Activated CD8-positive, alpha-beta memory T cell treated with anti-CD3 and anti-CD28 coated beads, Interleukin-2, amount 50 U/mL, for 24 hours (primary cell): ENCODE measurements around the gene KLHL35.

ENCODE experiments used
- DNase-seq: peaks from one replicate; pipeline ENCODE4 v3.0.0-alpha.2; 2020; ENCODE audit errors: extremely low read depth

The KLHL35 gene, protein sequence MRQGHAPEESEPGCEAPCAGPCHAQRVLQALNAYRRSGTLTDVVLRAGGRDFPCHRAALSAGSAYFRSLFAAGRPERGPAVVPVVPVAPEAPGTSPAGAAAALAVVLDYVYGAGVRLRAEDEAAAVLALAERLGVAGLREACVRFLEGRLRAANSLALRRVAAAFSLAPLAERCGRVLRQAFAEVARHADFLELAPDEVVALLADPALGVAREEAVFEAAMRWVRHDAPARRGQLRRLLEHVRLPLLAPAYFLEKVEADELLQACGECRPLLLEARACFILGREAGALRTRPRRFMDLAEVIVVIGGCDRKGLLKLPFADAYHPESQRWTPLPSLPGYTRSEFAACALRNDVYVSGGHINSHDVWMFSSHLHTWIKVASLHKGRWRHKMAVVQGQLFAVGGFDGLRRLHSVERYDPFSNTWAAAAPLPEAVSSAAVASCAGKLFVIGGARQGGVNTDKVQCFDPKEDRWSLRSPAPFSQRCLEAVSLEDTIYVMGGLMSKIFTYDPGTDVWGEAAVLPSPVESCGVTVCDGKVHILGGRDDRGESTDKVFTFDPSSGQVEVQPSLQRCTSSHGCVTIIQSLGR

DNA sequence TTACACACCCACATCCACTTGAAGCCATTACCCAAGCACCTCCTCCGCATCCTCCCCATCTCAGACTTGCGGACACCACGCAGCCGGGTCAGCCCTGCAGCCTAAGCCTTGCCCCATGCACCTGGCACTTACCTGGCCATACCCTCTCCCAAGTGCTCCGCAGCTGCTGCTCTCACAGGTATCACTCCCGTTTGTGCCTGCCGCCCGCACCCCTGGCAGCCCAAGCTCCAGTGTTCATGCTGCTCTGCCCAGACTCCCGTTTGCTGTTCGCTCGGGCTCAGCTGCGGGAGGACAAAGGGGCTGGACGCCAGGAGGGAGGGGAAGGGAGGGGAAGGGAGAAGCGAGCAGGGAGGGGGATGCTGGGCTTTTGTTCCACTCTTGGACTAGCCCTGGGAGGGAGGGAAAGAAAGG, at the start of gene KLHL35:
KLHL35 (minus strand) TSS at position 293 of the 411 bp plus-strand sequence. CDS start 2,574 bp downstream, outside the sequence.
- no peak for DNase-seq

DNA sequence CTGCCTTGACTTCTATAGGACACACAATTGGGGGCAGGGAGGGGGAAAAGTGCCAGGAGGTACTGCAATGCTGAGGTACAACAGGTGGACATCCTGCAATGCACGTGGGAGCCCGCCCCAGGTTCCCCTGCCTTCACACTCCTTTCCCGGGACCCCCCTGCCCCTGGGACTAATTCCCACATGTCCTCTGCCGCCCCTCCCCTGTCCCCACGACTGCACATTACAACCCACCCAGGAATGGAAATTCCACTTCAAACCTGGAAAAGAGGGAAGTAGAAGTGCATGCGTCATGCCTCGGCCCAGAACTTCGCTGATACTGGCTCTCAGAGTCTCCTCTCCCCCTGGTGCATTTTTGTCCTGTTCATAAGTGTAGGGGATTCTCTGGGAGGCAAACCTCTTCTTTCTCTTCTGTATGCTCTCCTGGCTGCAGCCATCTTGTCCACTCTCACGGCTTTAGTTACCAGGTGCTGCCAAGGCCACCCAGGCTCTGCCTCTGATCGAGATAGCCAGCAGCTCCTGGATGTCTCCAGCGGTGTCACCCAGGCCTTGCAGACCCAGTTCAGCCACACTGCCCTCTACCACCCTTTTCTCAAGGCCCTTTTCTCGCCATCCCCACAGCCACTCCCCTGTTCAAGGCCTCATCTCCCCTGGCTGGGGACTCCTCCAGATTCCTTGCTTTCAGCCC, 49.1 kb upstream of the KLHL35 start:
- DNase-seq = no peak

DNA sequence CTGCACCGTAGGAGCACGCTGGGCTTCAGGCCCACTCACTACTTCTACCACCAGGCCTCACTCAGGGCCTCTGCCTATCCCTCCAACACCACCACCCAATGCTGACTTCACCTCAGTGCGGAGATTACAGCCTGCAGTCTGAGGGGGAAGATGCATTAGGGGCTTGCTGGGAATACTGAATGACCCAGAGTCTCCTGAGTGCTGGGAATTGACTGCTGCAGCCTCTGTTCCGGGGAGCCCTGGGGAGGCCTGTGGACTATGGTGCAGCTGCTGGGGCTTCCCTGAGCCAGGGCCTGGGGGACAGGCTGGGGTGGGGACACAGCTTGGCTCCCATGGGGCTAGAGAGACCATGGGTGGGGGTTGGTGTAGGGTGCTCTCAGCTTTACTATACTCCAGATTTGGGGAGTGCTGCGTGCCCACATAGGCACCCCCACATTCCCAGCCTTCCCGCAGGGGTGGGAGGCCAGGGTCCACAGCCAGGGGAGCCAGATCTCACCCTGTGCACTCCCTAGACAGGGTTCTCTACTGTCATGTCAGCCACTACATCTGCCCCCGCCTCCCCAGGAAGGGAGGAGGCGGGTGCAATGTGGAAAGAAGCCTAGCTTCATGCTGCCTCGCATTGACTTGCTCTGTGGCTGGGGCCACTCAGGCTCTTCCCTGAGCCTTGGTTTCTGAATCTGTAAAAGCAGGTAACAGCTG, 48.4 kb upstream of the KLHL35 start:
- no peak for DNase-seq

DNA sequence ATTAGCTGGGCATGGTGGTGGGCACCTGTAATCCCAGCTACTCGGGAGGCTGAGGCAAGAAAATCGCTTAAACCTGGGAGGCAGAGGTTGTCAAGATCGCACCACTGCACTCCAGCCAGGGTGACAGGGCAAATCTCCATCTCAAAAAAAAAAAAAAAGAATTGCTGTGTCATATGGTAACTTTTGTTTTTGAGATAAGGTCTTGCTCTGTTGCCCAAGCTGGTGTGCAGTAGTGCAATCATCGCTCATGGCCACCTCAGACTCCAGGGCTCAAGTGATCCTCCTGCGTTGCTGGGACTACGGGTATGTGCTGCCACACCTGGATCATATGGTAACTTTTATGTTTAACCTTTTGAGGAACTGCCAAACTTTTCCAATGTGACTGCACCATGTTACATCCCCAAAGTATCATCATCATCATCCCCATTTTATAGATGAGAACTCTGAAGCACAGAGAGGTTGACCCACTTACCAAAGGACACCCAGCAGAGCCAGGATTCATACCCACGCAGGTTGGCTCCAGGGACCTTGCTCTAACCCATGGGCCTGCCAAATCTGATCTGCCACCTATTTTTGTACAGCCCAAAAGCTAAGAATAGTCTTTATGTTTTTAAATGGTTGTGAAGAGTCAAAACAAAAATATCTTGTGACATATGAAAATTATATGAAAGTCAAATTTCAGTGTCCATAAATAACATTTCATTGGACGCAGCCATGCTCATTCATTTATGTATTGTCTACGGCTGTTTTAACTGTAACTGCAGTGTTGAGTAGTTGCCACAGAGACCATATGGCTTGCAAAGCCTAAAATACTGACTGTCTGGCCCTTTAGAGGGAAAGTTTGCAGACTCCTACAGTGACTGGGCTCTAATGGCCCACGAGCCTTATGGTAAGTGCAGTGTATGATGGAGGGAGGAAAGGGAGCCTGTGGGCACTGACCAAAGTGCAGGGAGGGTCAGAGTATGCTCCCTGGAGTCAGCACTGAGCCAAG, 47.5 kb upstream of the KLHL35 start:
- DNase-seq = no peak

DNA sequence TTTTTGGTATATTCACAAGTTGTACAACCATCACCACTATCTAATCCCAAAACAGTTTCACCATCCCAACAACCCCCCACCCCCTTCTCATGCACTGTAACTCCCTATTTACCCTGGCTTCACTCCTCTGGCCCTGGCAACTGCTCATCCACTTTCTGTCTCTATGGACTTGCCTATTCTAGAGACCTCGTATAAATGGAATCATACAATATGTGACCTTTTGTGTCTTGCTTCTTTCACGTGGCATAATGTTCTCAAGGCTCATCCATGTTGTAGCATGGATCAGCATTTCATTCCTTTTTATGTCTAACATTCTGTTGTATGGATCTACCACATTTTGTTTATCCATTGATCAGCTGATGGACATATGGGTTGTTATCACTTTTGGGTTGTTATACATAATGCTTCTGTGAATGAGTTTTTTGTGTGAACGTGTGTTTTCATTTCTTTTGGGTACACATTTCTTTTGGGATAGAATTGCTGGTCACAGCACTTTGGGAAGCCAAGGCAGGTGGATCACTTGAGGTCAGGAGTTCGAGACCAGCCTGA, 46.7 kb upstream of the KLHL35 start:
- DNase-seq = no peak

DNA sequence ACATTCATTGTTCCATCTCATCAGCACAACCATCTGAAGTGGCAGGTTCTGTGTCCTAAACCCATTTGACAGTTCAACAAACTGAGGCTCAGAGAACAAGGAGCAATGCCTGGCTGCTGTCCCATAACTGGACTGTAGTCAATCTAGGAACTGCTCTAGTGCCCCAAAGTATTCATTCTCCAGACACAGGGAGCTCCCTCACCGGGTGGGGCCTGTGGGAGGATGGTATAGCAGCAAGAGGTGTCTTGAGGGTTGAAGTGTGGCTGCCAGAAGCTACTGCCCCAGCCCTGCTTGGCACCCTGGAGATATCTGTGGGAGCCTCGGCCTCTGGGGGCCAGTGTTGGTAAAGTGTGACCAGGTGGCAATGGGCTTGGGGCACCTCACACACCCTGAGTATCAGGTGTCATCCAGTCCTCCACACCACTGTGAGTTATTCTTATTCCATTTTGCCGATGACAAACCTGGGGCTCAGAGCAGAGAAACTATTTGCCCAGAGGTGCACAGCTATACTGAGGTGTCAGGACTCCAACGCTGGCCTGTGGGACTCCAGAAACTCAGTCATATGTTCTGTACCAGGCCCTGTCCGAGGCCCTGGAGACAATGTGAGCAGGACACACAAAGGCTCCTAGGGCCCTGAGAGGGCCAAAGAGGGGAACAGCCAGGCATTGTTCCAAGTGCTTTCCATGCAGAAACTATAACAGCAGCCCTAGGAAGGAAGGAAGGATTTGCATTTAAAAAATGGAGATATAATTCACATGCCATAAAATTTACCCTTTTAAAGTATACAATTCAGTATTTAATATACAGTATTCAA, 46.0 kb upstream of the KLHL35 start:
- no peak for DNase-seq

DNA sequence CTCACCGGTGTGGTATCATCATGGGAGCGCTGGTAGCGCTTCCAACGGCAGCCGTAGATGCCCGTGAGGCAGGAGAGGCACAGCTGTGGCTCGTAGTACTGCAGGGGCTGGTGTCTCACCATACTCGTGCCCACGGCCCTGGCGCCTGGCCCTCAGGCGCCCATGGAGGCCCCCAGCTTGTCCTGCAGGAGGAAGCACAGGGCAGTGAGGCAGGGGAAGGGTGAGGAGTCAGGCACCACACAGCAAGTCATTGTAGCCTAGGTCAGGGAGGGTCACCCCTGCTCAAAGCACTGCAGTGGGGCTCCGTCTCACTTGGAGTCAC, 44.6 kb upstream of the KLHL35 start:
- DNase-seq = no peak

DNA sequence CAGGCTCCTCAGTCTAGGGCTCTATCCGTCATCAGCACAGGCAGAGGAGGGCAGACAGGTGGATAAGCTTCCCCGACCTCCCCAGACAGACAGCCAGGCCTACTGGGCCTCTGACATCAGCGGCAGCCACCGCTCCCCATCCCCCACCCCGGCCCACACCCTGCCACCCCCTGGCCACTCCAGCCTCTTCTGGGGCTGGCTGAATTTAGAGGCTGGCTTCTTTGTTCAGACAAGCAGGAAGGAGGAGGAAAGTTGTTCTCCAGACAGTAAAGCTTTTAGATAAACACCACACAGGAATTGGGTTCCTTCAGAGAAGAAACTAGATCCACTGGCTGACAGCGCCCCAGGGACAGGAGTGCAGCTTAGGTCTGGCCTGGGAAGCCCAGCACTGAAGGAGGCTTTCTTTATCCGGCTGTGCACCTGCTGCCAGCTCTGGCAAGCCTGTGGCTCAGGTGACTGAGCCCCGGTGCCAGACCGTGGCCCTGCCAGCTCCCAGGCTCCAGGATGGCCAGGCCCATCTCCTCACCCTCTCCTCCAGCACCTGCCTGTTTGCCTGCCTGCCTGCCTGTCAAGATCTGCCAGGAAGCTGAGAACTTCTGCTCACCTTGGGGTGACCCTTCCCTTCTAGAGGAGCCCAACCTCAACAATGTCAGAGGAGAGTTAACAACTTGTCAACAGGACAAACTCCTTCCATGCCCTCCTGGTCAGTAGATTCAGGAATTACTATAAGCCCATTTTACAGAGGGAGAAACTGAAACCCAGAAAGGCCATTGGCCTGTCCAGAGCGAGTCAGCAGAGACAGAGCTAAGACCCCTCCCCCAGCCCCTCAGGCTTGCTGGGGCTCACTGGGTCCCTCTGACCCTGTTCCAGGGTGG, 44.0 kb upstream of the KLHL35 start:
- no peak for DNase-seq

DNA sequence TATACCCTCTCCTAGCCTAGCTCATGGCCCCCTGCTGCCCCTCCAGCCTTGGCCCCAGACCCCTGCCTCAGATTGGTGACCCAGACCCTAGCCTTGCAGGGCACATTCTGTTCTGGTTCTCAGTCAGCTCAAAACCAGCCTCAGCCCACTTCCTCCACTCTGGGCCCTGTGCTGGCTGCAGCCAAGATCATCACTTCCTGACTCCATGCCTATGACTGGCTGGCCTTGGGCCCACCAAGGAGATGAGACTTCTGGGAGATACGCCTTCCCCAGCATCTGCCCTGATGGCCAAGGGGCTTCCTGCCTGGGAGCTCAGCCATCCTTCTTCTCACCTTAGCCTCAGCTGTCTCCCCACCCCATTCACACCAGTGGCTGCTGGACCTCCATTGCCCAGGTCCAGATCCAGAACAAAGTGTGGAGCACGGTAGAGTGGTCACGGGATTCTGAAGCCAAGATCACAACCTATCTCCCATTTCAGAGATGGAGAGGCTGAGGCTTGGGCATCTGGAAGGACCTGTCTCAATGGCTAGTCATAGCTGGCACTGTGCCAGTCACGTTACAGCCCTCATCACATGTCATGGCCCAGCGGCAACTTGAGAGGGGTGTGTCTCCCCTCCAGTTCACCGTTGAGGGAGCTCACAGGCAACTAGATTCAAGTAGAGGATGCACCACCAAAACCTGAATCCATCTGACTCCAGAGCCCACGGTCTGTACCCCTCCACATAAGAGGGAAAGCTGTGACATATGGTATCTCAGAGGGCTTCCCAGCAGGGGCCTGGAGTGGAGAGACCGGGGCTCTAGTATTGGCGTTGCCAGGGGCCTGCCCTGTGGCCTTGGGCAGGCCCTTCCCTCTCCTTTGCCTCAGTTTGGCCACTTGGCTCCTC, 43.0 kb upstream of the KLHL35 start:
- DNase-seq = no peak

DNA sequence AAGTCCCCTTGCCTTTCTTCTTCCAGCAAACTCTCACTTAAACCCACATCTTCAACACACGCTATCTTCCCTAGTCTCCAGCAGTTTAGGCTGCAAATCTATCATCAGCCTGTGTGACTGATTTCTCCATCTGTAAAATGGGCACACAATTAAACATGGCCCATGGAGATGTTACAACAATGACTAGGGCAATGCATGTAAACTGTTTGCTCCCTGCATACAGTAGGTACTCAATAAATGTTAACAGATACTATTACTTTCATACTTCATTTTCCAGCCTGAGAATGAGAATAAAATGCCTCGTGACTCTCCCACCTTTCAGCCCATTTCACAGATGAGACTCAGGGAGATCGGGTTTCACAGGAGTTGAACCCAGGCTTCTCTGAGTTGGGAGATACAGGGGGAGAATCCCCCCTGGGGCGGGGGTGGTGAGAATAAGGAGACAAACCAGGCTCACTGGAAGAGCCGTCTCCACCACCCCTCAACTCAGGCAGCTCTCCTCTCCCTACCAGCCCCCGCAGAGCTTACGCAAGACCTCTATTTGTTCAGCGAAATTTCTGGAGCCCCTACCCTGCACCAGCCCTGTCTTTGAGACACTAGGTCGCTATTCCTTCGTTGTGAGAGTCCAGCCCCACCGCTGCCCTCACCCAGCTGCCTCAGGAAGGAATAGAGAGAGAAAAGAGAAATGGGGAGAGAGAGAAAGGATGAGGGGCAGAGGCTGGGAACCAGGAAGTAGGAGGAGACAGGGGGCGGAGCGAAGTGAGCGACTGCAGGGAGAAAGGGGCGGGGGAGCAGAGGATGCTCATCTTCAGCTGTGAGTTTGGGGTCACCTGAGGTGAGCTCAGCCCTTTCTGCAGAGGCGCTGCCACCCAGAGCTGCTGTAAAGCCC, 42.1 kb upstream of the KLHL35 start:
- peak; percentile 18 for DNase-seq

DNA sequence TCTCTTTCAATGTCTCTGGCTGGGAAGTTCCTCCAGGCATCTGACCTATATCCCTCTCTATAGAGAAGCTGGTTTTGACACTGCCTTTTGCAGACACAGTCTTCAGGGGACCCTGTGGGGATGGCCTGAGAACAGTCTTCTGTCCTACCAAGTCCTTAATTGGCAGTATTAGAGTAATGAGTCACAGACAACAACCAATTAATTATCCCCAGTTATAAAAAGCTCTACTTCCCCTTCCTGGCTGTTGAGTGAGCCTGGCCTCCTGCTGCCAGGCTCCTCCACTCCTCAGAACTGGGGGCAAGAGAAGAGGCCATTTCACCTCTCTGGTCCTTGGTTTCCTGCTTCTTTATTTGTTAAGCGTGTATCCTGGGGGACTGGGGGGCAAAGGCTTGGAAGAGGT, 41.2 kb upstream of the KLHL35 start:
- no peak for DNase-seq

DNA sequence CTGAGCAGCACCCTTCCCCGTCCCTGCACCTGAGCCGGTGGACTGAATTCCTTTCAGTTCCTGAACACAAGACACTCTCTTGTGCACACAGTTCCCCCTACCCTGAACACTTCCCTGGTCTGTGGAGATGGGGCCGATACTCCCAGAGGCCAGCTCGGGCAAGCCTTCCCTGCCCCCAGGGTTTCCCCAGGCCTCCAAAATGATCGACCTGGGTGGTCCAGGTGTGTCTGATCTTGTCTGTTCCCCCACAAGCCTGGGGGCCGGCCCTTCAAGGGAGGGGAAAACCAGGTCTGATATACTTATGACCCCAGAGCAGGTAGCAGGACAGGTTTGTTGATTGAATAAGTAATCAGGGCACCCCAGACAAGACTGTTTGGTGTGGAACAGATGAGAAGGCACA, 40.7 kb upstream of the KLHL35 start:
- DNase-seq = no peak

DNA sequence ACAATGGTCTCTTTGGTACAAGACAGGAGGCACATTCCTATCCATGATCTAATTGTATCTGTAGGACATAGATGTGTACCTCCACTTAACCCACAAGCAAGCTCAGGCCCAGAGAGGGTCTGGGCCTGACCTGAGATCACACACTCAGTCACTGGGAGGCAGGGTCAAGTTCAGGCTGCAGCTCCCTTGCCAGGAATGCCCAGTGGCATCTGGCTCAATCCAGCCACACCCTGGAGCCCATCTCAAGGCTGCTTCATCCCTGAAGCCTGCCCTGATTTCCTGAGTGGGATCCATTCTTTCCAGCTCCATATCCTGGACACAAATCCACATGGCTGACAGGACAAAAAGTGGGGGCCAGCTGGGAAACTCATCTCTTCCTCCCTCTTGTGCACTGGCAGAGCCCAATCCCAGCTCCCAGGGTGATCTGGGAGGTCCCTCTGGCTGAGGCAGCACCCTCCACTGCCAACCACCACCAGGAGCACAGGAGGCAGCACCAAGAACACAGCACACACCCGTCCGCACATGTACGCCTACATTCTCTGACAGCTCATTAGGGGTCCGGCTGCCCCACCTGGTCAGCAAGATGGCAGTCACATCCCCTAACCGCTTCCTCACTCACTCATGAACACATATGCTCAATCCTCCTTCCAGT, 39.2 kb upstream of the KLHL35 start:
- no peak for DNase-seq

DNA sequence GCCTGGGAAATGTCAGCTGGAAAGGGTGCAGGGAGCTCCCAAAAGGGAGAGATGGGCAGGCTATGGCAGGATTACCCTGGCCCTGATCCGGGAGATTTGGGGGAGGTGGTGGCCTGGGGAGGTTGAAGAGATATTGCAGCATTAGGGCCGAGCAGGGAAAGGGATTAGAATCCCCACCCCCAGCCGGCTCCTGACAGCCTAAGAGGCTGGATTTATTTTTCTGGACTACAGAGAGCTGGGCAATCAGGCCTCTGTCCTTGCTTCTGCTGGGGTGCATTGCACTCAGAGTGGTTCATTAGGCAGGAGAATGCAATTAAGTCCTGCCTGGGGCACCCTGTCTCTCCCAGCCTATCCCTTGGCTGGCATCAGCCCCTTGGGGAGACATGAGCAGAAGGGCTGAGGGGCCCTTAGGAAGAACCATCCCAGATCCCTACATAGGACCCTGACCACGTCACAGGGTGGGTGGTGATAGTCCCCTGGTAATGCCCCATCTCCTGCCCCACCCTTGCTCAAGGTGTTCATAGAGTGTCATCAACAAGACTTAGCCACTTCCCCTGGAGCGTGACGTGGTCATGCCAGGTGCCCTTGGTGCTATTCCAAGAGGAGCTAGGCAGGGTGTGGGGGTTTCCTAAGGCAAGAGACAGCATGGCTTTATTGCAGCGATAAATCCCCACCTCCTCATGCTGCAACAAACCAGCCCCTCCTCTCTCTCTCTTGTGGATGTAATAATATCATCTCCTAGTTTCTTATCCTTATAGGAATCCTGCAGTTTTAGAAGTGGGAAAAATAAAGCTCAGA, 38.4 kb upstream of the KLHL35 start:
- no peak for DNase-seq

DNA sequence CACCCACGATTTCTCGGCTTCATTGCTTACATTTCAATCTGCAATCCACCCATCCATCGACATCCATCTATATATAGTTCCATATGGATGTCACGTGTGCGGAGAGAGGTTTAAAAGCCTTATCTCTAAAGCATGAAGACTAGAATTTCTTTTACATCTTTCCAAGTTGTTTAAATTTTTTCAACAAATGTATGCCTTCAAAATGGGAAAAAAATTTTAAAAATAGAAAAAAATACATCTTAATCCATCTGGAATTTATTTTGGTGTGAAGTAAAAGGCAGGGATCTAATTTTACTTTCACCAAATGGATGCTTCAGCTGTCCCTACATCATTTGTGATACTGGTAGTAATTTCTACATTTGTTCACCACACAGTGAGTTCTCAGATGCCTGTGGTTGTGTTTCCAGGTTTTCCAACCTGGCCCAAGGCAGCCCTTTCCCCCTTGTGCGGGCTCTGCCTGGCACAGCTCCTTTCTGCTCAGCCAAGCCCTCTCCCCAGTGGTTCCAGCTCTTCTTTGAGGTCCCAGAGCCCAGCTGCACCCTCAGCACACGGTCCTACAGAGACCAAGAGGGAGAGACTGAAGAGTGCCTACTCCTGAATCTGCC, 37.6 kb upstream of the KLHL35 start:
- no peak for DNase-seq
